Occipital lobe (tissue), 2 donors: ENCODE results near the gene GPRC5C. TPM values are rescaled to one million over a fixed set of nuclear protein-coding genes. Genes with fewer than 3 reads are reported as not detected.
A peak's percentile ranks its signal among the peaks of the same experiment; 100 is the strongest.

Source experiments
- DNase-seq: peaks from one replicate; lab custom pipeline; 2025; lab: John Stamatoyannopoulos, UW
- total RNA-seq: library from RNA; depleted of rRNA; stranded (reverse); fragments of >200 nt; gene quantifications from one replicate; pipeline ENCODE4 v1.2.3, GENCODE V29; 2014

The GPRC5C gene
- total RNA-seq, 1 donor from 2014 or later, result 10.0 TPM

- DNase-seq, result no peak
Observed at GRCh38 chr17:74452033-74452840, 20.3 kb downstream of the GPRC5C start.

DNA sequence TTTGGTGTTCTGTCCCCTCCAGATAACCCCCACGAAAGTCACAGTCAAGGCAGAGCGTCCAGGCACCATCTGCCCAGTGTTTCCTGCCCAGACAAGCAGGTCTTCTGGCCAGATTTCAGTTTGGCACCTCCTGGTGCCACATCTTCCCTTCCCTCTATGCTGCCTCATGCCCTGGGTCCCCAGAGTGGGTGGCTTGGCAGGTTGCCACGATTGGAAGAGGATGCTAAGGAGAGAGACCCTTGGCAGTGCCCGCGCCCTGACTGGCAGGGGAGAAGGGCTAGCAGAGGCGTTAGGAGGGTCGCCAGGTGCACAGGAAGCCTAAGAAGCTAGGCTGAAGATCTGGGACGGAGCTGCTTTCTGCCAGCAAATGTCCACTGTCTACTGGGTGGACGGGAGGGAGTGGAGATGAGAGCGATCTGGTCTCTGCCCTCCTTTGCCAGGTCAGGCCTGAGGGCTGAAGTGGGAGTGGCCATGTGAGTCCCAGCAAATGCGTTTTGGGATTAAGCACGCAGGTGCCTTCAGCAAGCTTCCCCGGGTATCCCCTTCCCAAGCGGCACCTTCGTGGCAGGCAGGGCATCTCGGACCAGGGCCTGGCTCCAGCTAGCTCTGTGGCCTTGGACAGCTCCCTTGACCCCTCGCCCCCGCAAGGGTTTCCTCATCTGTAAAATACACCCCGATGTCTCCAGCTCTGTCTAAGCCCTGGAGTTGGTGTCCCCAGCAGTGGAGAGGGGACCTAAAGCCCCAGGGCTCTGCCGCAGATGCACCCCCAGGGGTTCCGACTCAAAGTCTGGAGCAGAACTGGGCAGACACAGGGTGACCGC is 21.2 kb downstream of the GPRC5C start:
- no peak for DNase-seq

- no peak for DNase-seq
Observed at GRCh38 chr17:74453665-74454196, 21.8 kb downstream of the GPRC5C start.

GRCh38 chr17:74454197-74455024 is 22.5 kb downstream of the GPRC5C start:
- peak; percentile 82 for DNase-seq

DNA sequence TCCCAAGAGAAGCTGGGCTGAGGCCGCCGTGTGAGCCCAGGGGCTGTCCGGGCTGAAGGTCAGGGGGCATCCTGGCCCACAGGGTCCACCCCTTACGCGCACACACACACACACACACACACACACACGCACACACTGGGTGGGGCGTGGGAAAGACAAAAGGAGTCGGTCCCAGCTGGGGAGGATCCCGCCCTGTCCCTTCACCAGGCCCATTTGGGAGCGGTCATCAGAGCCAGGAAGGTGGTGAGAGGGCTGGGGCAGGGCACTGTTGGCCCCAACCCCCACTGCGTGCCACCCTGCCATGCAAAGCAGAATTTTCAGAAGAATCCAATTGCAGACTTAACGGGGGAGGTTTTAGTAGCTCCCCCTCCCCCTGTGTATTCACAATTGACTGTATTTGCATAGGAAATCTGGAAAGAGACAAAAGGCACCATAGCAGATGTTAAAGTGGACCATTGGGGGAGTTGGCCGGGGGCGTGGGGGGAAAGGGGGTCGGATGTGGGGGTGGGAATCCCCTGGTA is 23.2 kb downstream of the GPRC5C start:
- DNase-seq, result no peak

DNA sequence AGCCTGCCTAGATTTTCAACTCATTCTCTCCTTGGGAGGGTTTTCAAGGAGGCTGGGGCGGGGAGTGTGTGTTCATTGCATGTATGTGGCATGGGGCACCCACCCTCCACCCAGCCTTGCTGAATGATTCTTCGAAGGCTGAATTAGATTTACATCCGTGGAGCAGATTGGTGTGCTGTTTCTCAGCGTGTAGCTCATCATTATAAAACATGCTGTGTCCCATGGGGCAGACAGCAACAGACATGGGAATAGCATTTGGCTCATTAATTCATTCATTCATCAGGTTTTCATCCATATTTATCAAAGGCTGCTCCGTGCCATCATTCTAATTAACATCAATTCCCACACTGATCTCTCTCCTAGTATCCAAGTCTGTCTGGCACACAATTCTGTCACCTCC is 23.9 kb downstream of the GPRC5C start:
- no peak for DNase-seq

GRCh38 chr17:74457146-74457819 is 25.4 kb downstream of the GPRC5C start:
- peak; percentile 34 for DNase-seq

- DNase-seq, result no peak
Observed at GRCh38 chr17:74457820-74458166, 25.9 kb downstream of the GPRC5C start.

GRCh38 chr17:74458835-74459234 is 26.9 kb downstream of the GPRC5C start:
- no peak for DNase-seq

DNA sequence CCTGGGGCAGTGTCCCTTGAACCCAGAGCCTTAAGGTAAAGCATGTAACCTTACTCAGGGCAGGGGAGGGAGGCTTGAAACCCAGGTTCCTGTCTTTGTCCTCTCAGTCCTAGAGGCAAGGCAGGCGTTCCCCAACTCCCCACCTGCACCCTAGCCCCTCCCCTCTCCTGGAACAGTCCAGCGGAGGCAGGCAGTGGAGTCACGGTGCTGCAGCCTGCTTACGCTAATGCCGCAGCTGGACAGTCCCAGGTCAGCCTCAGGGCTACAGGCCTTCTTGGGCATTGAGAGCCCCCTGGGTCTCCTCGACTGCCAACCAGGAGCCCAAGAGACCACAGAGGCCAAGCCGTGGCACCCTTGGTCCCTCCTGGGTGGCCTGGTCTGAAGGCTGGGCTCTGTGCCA is 27.7 kb downstream of the GPRC5C start:
- DNase-seq, result no peak

- DNase-seq, result no peak
Observed at GRCh38 chr17:74460241-74460640, 28.4 kb downstream of the GPRC5C start.

DNA sequence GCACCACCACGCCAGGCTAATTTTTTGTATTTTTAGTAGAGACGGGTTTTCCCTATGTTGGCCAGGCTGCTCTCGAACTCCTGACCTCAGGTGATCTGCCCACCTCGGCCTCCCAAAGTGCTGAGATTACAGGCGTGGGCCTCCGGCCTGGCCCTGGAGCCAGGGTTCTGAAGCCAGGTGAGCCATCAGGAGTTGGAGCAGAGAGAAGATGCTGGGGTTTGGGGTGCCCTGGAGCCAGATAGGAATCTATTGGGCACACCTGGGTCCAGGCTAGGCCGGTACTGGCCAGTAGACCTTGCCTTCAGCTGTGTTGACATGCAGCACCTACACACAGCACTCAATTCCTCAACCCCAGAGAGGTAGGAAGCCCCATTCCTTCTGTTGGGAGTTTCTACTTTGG is 29.1 kb downstream of the GPRC5C start:
- DNase-seq, result no peak

- DNase-seq, result no peak
Observed at GRCh38 chr17:74461611-74462010, 29.7 kb downstream of the GPRC5C start.

- DNase-seq, result no peak
Observed at GRCh38 chr17:74464730-74465377, 33.0 kb downstream of the GPRC5C start.

DNA sequence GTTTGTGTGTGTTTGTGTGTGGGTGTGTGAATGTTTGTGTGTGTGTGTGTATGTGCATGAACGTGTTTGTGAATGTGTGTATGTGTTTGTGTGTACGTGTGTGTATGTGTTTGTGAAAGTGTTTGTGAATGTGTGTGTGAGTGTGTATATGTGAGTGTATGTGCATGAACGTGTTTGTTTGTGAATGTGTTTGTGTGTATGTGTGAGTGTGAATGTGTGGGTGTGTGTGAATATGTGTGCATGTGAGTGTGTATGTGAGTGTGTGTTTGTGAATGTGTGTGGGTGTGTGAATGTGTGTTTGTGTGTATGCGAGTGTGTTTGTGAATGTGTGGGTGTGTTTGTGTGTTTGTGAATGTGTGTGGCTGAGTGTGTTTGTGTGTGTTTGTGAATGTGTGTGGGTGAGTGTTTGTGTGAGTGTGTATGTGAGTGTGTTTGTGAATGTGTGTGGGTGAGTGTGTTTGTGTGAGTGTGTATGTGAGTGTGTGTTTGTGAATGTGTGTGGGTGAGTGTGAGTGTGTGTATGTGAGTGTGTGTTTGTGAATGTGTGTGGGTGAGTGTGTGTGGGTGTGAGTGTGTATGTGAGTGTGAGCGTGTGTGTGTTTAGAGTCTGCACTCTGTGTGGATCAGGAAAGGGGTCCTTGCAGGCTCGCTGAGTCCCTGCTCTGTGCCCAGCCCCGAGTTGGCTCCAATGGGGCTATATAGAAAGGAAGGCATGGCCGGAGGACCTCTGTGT is 33.7 kb downstream of the GPRC5C start:
- no peak for DNase-seq

- DNase-seq, result no peak
Observed at GRCh38 chr17:74466111-74466827, 34.4 kb downstream of the GPRC5C start, which contains the start of gene CD300A. TSS of gene CD300A (plus strand) at chr17:74466634. CDS start at chr17:74466704, 70 bp downstream.

- DNase-seq, result no peak
Observed at GRCh38 chr17:74466828-74467184, 34.9 kb downstream of the GPRC5C start.

DNA sequence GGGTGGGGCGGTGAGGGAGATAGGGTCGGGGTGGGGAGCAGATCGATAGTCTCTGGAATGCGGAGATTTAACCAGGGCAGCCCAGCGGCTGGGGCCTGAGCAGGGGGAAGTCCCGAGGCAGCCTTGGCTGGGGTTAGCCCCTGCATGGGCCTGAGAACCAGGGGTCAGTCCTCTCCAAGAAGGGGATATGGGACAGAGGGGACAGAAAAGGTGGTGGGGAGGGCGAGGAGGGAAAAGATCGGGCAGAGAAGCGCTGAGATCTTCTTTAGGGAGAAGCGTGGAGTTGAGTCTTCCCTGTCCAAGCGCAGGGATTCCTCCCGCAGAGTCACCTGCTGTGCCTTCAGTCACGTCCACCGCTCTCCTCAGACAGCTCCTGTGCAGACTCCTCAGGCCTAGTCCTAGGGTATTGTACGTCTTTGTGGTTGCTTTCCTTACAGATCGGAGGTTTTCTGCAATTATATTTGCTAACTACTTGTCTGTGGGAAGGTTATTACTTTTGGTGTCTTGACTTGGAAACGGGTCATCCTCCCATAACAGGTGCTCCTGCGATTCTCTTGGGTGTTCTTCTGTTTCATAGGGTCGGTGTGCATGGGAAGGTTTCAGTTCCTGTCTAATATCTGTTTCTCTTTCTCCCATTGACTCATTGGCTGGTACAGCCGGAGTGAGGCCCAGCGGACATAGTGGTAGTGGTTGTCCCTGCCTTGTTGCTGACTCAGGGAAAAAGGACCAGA is 35.5 kb downstream of the GPRC5C start:
- DNase-seq, result no peak
